Mucosa of descending colon (tissue), 3 donors: ENCODE data around the gene CLDN1. TPM values are rescaled to one million over a fixed set of nuclear protein-coding genes. Genes with fewer than 3 reads are reported as not detected.

Experiments used
- ATAC-seq: fragments of 200-7000 bp; cut with Tn5 transposase; one replicate; pipeline ENCODE4 v1.9.1; 2020; ENCODE audit warnings: mild to moderate bottlenecking, moderate library complexity
- DNase-seq, 3 donors: peaks; one replicate each; pipeline ENCODE4 v3.0.0-alpha.2; 2020
- H3K36me3 ChIP-seq: fragments of 200-600 bp; one replicate; pipeline ENCODE4 v1.8.0; 2021; ENCODE audit warnings: low read depth, mild to moderate bottlenecking
- H3K4me1 ChIP-seq: fragments of 200-600 bp; one replicate; pipeline ENCODE4 v1.8.0; 2021; ENCODE audit warnings: low read depth, mild to moderate bottlenecking
- H3K4me3 ChIP-seq: fragments of 200-600 bp; one replicate; pipeline ENCODE4 v1.8.0; 2021; ENCODE audit warnings: mild to moderate bottlenecking
- H3K9me3 ChIP-seq: fragments of 200-600 bp; one replicate; pipeline ENCODE4 v1.8.0; 2021; ENCODE audit warnings: mild to moderate bottlenecking
- intact Hi-C, 2 donors: fragments of 100-400 bp; cut with DNase I in 1 of 2; cut with micrococcal nuclease in 1 of 2; formaldehyde crosslinking; loops; one replicate each; pipeline versions ENCODE4 v1.11.0 to v1.11.1; 2022; cut with DNase I, micrococcal nuclease
- total RNA-seq, 3 donors: library from RNA; stranded (reverse); fragmentation: NEBNext Ultra II Directional in 2 of 3; extraction: Animal tissue kit (Norgen Biotek cat#: 25700) in 2 of 3; gene quantifications; one replicate each; pipeline versions ENCODE4 v1.2.1 to v1.2.4, GENCODE V29; 2021 to 2023
- TF ChIP-seq, protein P1 (sequence below): fragments of 200-600 bp; IDR thresholded peaks from one replicate; pipeline ENCODE4 v1.8.0; 2022; ENCODE audit warnings: antibody characterized with exemption, mild to moderate bottlenecking
- donor health status: DM: no; HTN: no; CAD: no; lungs with moderate emphysema.
- donor health status: DM: no; HTN: no; CAD: no.
- donor health status: DM: no; HTN: yes; CAD: no.

CLDN1 gene
- total RNA-seq, 3 donors from 2014 or later: 0.57 to 4.3 (median 0.78) TPM

DNA sequence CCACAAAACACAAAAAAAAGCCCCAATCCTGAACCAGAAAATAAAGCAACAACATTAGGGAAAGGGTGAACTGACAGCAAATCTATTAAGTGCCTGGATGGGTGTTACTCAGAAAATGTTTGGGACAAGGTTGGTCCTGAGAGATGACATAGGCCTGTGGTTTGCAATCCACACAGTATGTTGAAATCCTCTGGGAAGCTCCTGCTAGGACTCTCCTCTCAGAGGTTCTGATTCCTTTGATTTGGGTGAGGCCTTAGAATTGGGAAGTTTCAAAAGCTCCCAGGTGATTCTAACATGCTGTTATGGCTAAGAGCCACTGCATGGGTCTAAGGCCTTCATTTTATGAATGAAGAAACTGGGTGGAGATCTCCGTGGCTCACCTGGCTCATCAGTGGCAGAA is 18.4 kb downstream of the CLDN1 start:
- Histone ChIP-seq H3K36me3 (no peaks in the 10 kb centered on the region), H3K4me3 (no peak overlapping the region), H3K4me1 (no peaks in the 10 kb centered on the region), H3K9me3 (no peaks in the 10 kb centered on the region)
- TF ChIP-seq, protein P1, sequence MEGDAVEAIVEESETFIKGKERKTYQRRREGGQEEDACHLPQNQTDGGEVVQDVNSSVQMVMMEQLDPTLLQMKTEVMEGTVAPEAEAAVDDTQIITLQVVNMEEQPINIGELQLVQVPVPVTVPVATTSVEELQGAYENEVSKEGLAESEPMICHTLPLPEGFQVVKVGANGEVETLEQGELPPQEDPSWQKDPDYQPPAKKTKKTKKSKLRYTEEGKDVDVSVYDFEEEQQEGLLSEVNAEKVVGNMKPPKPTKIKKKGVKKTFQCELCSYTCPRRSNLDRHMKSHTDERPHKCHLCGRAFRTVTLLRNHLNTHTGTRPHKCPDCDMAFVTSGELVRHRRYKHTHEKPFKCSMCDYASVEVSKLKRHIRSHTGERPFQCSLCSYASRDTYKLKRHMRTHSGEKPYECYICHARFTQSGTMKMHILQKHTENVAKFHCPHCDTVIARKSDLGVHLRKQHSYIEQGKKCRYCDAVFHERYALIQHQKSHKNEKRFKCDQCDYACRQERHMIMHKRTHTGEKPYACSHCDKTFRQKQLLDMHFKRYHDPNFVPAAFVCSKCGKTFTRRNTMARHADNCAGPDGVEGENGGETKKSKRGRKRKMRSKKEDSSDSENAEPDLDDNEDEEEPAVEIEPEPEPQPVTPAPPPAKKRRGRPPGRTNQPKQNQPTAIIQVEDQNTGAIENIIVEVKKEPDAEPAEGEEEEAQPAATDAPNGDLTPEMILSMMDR: no peak
- DNase-seq (no peak), ATAC-seq (no peak)
- intact Hi-C loops: no loop called here

DNA sequence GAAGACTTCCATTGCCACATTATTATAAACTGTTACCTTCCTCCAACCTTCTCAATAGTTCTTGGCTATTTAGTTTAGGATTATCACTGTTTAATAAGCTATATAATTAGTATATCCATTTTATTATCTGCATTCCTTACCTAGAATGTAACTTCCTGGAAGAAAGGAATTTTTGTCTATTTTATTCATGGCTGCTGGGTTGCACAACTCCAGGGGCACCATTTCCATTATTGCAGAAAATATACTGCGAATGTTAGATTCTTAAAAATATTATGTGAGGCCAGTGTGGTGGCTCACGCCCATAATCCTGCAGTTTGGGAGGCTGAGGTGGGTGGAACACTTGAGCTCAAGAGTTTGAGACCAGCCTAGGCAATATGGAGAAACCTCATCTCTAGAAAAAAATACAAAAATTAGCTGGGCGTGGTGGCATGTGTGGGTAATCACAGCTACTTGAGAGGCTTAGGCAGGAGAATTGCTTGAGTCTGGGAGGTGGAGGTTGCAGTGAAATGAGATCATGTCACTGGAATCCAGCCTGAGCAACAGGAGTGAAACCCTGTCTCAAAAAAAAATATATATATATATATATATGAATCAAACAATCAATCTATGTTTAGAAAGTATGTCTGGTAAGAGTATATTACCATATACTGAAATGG is 19.9 kb downstream of the CLDN1 start:
- no peak for DNase-seq
- Histone ChIP-seq H3K36me3 (no peaks in the 10 kb centered on the region), H3K4me3 (no peak overlapping the region), H3K4me1 (no peaks in the 10 kb centered on the region), H3K9me3 (no peaks in the 10 kb centered on the region)
- TF ChIP-seq, protein P1: no peak
- ATAC-seq: no peak
- intact Hi-C loops: no loop called here

DNA sequence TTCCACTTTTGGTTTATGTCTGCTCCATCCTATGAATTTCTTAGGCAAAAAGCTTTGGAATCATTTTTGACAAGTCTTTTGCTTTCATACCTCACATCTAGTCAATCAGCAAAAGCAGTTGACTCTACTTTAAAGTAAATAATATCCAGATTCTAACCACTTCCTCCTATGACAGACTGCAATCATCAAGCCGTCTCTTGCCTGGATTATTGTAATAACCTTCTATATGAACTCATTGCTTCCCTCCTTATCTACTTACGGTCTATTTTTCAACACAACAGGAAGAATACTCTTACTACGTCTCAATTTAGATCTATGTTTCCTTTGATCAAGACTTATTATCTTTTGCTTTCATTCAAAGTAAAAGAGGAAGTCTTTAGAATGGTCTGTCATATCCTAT is 20.7 kb downstream of the CLDN1 start:
- DNase-seq: no peak
- no peaks in the 10 kb centered on the region for H3K36me3 ChIP-seq
- no peaks in the 10 kb centered on the region for H3K4me1 ChIP-seq
- TF ChIP-seq, protein P1: no peak
- H3K4me3 ChIP-seq: no peak overlapping the region
- intact Hi-C loops: no loop called here
- no peaks in the 10 kb centered on the region for H3K9me3 ChIP-seq
- ATAC-seq: peak; percentile 76

DNA sequence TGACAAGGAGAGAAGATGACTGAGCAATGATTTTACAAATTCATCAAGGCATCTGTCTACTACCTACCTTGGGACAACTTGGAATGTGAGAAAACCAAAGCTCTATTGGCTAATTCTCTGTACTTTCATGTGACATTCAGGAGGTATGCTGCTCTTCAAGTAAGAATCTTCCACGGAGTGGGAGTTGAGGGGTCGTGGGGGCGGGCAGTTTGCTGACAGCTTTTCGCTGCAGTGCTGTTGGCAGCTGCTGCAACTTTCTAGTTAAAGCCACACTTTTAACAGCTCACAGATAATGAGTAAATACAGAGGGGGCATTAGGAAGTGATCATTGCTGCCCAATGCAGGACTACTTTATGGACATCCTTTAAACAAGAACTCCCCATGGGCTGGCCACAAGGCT is 22.3 kb downstream of the CLDN1 start:
- DNase-seq (no peak), ATAC-seq (no peak)
- TF ChIP-seq, protein P1: no peak
- intact Hi-C loops: no loop called here
- Histone ChIP-seq H3K4me1 (no peaks in the 10 kb centered on the region), H3K4me3 (no peak overlapping the region), H3K36me3 (no peaks in the 10 kb centered on the region), H3K9me3 (no peaks in the 10 kb centered on the region)

DNA sequence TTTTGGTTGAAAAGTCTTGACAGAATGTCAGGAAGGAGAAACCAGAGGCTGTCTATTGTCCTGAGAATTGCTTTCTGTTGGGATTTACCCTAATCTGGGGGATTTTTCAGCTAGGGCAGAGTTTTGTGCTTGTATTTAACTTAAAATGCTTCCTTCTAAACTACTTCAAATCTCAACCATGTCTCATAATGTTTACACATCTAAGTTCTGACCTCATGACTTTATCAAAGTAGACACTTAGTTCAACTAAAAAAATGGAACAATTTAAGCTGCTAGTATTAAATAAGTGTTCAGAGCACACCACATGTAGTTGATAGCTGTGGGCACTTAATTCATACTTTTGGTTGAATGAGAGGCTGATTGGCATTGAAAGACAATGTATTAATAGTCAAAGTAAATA is 28.2 kb downstream of the CLDN1 start:
- TF ChIP-seq, protein P1: no peak
- Histone ChIP-seq H3K4me3 (no peak overlapping the region), H3K36me3 (no peaks in the 10 kb centered on the region), H3K4me1 (no peaks in the 10 kb centered on the region), H3K9me3 (peaks cover 3% of the 10 kb centered on the region)
- intact Hi-C loops: no loop called here
- ATAC-seq (no peak), DNase-seq (no peak)

DNA sequence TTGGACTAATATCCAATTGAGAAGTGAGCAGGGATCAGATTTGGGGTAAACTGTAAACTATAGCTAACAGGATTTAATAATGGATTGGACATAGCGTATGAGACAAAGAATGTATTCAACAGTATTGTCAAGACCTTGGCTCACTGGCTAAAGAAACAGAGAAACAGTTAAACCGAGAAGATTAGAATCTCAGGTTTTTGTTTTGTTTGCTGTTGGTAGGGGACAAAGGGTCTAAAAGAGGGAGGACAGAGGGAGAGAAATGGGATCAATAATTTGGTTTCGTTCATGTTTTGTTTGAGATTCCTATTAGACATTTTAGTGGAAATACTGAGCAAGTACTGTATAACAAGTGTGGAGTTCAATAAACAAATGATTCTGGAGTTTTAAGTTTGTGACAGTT is 28.6 kb downstream of the CLDN1 start:
- Histone ChIP-seq H3K4me1 (no peaks in the 10 kb centered on the region), H3K9me3 (peaks cover 3% of the 10 kb centered on the region), H3K36me3 (no peaks in the 10 kb centered on the region), H3K4me3 (no peak overlapping the region)
- TF ChIP-seq, protein P1: no peak
- ATAC-seq (no peak), DNase-seq (no peak)
- intact Hi-C loops: no loop called here
